ENCODE data around the gene SEC16B.

SEC16B gene

GRCh38 chr1:177977141-177977540 lies 7.3 kb upstream of the SEC16B start:
- DNase-seq (ENCODE audit: low read depth, low spot score), result no peak
- H3K4me1 ChIP-seq (ENCODE audit: insufficient read depth, insufficient read length), result no peaks in the 10 kb centered on the region
- no peak overlapping the region for H3K4me3 ChIP-seq (ENCODE audit: insufficient read length, low read depth)
- TF ChIP-seq YY1 (IDR thresholded peaks at IDR 0.05; ENCODE audit: insufficient read depth, insufficient read length) (no peak), SUZ12 (IDR thresholded peaks at IDR 0.05; ENCODE audit: extremely low read depth, insufficient read depth, insufficient read length) (no peak), ZNF274 (IDR thresholded peaks at IDR 0.05; ENCODE audit: low read depth, low read length) (no peak)
- H3K9ac ChIP-seq (ENCODE audit: insufficient read length, low read depth), result no peak overlapping the region
- no peaks in the 10 kb centered on the region for H3K36me3 ChIP-seq (ENCODE audit: insufficient read depth, insufficient read length, low read length)
- peaks cover 4% of the 10 kb centered on the region; the same call in 1 of the 2 replicates for H3K9me3 ChIP-seq (ENCODE audit: insufficient read depth, low read length)
- no peaks in the 10 kb centered on the region for H3K27me3 ChIP-seq (ENCODE audit: insufficient read depth, insufficient read length)

- H3K4me3 ChIP-seq (ENCODE audit: insufficient read length, low read depth), result no peak overlapping the region
- TF ChIP-seq SUZ12 (IDR thresholded peaks at IDR 0.05; ENCODE audit: extremely low read depth, insufficient read depth, insufficient read length) (no peak), ZNF274 (IDR thresholded peaks at IDR 0.05; ENCODE audit: low read depth, low read length) (no peak), YY1 (IDR thresholded peaks at IDR 0.05; ENCODE audit: insufficient read depth, insufficient read length) (no peak)
- no peaks in the 10 kb centered on the region for H3K27me3 ChIP-seq (ENCODE audit: insufficient read depth, insufficient read length)
- no peaks in the 10 kb centered on the region for H3K36me3 ChIP-seq (ENCODE audit: insufficient read depth, insufficient read length, low read length)
- DNase-seq (ENCODE audit: low read depth, low spot score), result no peak
- H3K4me1 ChIP-seq (ENCODE audit: insufficient read depth, insufficient read length), result no peaks in the 10 kb centered on the region
- peaks cover 4% of the 10 kb centered on the region; the same call in 1 of the 2 replicates for H3K9me3 ChIP-seq (ENCODE audit: insufficient read depth, low read length)
- no peak overlapping the region for H3K9ac ChIP-seq (ENCODE audit: insufficient read length, low read depth)
Measured at GRCh38 chr1:177976596-177976995, 6.7 kb upstream of the SEC16B start.

DNA sequence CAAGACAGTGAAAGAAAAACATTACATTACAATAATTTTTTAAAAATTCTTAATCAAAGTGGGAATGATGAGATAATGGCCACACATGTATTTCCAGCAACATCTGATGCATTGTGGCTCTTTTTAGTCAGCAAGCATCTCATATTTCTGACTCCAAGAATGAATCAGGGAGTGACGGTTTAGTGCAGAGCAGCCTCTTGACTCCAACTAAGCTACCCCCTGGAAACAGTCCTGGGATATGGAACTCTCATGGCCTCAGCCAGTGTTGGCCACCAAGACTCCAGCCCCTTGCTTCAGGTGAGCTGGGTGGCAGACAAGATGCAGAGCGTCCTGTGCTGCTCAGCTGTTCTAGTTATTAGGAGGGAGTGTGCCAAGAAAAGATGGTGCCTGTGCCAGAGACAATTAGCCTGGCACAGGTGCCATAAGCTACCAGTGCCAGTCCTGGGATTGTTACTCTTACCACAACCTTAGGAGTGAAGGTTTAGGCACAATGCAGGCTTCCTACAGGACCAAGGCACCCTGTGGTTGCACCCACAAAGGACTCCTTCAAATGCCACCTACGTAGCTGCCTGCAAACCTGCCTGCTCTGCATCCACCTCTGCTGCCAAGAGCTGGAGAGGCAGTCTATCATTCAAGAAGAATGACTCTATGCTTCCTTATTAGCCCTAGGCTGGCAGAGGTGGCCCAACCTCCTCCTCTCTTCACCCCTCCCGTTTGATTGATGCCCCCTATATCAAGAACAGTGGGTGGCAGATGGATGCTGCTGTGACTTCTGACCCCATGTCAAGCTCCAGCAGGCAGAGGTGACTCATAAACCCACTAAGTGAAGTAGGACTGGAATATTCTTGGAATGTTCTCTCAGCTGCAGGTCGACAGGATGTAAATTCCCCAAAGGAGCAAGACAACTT lies 6.0 kb upstream of the SEC16B start:
- Histone ChIP-seq H3K27me3 (ENCODE audit: insufficient read depth, insufficient read length) (no peaks in the 10 kb centered on the region), H3K9me3 (ENCODE audit: insufficient read depth, low read length) (peaks cover 4% of the 10 kb centered on the region; the same call in 1 of the 2 replicates), H3K4me1 (ENCODE audit: insufficient read depth, insufficient read length) (no peaks in the 10 kb centered on the region), H3K36me3 (ENCODE audit: insufficient read depth, insufficient read length, low read length) (no peaks in the 10 kb centered on the region), H3K9ac (ENCODE audit: insufficient read length, low read depth) (no peak overlapping the region), H3K4me3 (ENCODE audit: insufficient read length, low read depth) (no peak overlapping the region)
- TF ChIP-seq SUZ12 (IDR thresholded peaks at IDR 0.05; ENCODE audit: extremely low read depth, insufficient read depth, insufficient read length) (no peak), YY1 (IDR thresholded peaks at IDR 0.05; ENCODE audit: insufficient read depth, insufficient read length) (no peak)
- no peak for DNase-seq (ENCODE audit: low read depth, low spot score)

DNA sequence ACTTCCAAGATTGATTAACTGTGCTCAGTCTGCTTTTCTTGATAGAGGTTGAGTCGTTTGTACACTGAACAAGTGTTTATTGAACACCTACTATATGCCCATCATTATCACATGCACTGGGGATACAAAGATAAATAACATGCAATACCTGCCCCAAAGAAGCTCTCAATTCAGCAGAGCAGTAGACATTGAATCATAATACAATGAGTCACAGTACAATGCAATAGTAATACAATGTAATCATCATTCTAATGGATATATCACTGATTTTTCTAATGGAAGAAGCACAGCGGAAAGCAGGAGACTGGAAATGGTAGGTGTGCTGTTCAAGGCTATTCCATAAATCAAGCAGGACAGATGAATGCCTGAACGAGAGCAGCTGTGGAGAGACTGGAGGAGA lies 3.7 kb upstream of the SEC16B start:
- H3K9ac ChIP-seq (ENCODE audit: insufficient read length, low read depth), result no peak overlapping the region
- no peaks in the 10 kb centered on the region for H3K36me3 ChIP-seq (ENCODE audit: insufficient read depth, insufficient read length, low read length)
- peaks cover 4% of the 10 kb centered on the region; the same call in 1 of the 2 replicates for H3K9me3 ChIP-seq (ENCODE audit: insufficient read depth, low read length)
- H3K4me1 ChIP-seq (ENCODE audit: insufficient read depth, insufficient read length), result no peaks in the 10 kb centered on the region
- no peak for DNase-seq (ENCODE audit: low read depth, low spot score)
- no peak overlapping the region for H3K4me3 ChIP-seq (ENCODE audit: insufficient read length, low read depth)
- TF ChIP-seq SUZ12 (IDR thresholded peaks at IDR 0.05; ENCODE audit: extremely low read depth, insufficient read depth, insufficient read length) (no peak), ZNF274 (IDR thresholded peaks at IDR 0.05; ENCODE audit: low read depth, low read length) (no peak), YY1 (IDR thresholded peaks at IDR 0.05; ENCODE audit: insufficient read depth, insufficient read length) (no peak)
- no peaks in the 10 kb centered on the region for H3K27me3 ChIP-seq (ENCODE audit: insufficient read depth, insufficient read length)

GRCh38 chr1:177969109-177969508 lies 749 bp downstream of the SEC16B start:
- Histone ChIP-seq H3K9me3 (ENCODE audit: insufficient read depth, low read length) (no peaks in the 10 kb centered on the region), H3K4me1 (ENCODE audit: insufficient read depth, insufficient read length) (no peaks in the 10 kb centered on the region), H3K9ac (ENCODE audit: insufficient read length, low read depth) (no peak overlapping the region), H3K36me3 (ENCODE audit: insufficient read depth, insufficient read length, low read length) (no peaks in the 10 kb centered on the region), H3K27me3 (ENCODE audit: insufficient read depth, insufficient read length) (no peaks in the 10 kb centered on the region), H3K4me3 (ENCODE audit: insufficient read length, low read depth) (no peak overlapping the region)
- no peak for DNase-seq (ENCODE audit: low read depth, low spot score)
- no peak for TF ChIP-seq YY1 (IDR thresholded peaks at IDR 0.05; ENCODE audit: insufficient read depth, insufficient read length)
- no peak for TF ChIP-seq ZNF274 (IDR thresholded peaks at IDR 0.05; ENCODE audit: low read depth, low read length)
- no peak for TF ChIP-seq SUZ12 (IDR thresholded peaks at IDR 0.05; ENCODE audit: extremely low read depth, insufficient read depth, insufficient read length)

- Histone ChIP-seq H3K36me3 (ENCODE audit: insufficient read depth, insufficient read length, low read length) (no peaks in the 10 kb centered on the region), H3K9ac (ENCODE audit: insufficient read length, low read depth) (no peak overlapping the region), H3K9me3 (ENCODE audit: insufficient read depth, low read length) (no peaks in the 10 kb centered on the region), H3K27me3 (ENCODE audit: insufficient read depth, insufficient read length) (no peaks in the 10 kb centered on the region), H3K4me1 (ENCODE audit: insufficient read depth, insufficient read length) (no peaks in the 10 kb centered on the region), H3K4me3 (ENCODE audit: insufficient read length, low read depth) (no peak overlapping the region)
- TF ChIP-seq YY1 (IDR thresholded peaks at IDR 0.05; ENCODE audit: insufficient read depth, insufficient read length), result no peak
- no peak for TF ChIP-seq SUZ12 (IDR thresholded peaks at IDR 0.05; ENCODE audit: extremely low read depth, insufficient read depth, insufficient read length)
- no peak for TF ChIP-seq ZNF274 (IDR thresholded peaks at IDR 0.05; ENCODE audit: low read depth, low read length)
- DNase-seq (ENCODE audit: low read depth, low spot score), result no peak
Measured at GRCh38 chr1:177966199-177966598, 3.7 kb downstream of the SEC16B start.

GRCh38 chr1:177965293-177965692 lies 4.6 kb downstream of the SEC16B start:
- Histone ChIP-seq H3K4me3 (ENCODE audit: insufficient read length, low read depth) (no peak overlapping the region), H3K9ac (ENCODE audit: insufficient read length, low read depth) (no peak overlapping the region), H3K9me3 (ENCODE audit: insufficient read depth, low read length) (no peaks in the 10 kb centered on the region), H3K36me3 (ENCODE audit: insufficient read depth, insufficient read length, low read length) (no peaks in the 10 kb centered on the region), H3K27me3 (ENCODE audit: insufficient read depth, insufficient read length) (no peaks in the 10 kb centered on the region), H3K4me1 (ENCODE audit: insufficient read depth, insufficient read length) (no peaks in the 10 kb centered on the region)
- no peak for DNase-seq (ENCODE audit: low read depth, low spot score)
- TF ChIP-seq SUZ12 (IDR thresholded peaks at IDR 0.05; ENCODE audit: extremely low read depth, insufficient read depth, insufficient read length) (no peak), YY1 (IDR thresholded peaks at IDR 0.05; ENCODE audit: insufficient read depth, insufficient read length) (no peak), ZNF274 (IDR thresholded peaks at IDR 0.05; ENCODE audit: low read depth, low read length) (no peak)
